ENCODE data around the gene MRPL34.

The MRPL34 gene

DNA sequence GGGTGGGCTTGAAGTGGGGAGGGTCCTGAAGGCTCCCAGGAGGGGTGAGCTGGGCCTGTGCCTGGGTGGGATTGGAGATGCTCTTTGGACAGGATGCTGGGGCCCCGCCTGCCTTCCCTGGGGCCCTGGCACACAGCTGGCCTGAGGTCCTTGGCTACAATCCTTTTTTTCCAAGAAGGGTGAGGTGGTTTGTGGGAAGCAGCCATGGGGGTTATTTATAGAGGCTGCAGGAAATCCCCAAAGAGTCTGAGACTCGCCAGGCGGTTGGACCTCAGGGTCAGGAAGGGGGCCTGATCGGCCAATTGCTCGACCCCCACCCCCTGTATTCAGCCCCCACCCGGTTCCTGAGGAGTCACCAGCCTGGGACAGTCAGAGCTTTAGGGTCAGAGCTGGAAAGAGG, 41.7 kb downstream of the MRPL34 start:
- no peak for DNase-seq

DNA sequence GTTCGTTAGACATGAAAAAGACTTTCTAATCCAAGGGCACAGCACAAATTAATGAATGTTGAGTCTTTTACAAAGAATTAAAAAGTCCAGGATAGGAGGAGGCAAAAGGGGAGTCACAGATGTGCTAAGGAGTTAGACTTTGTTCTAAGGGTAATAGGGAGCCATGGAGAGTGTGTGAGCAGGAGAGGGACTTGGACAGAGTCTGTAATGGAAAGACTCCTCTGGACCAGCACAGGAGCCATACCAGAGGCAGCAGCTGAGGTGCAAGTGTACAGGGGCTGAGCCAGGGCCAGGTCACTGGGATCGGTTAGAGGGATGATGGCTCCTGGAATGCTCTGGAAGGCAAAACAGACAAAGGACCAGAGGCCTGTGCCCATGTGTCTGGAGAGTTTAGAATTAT, 42.2 kb downstream of the MRPL34 start:
- DNase-seq, result no peak

DNA sequence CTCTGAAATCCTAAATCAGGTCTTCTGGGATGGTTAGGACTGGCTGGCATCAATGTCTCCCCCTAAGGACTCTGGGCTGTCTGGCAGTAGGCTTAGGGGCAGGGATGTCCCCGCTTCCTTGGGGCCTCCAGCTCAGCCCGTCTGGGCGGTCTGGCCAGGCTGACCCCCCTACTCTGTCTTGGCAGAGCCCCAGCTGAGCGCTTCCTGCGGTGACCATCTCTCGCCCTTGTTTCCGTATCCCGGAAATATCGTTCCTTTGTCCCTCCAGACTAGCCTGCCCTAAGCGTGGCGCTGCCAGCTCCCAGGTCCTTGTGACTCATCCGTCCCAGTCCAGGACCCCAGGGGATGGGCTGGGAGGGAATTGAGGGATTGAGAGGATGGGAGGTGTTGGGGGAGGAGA, 43.0 kb downstream of the MRPL34 start:
- no peak for DNase-seq

DNA sequence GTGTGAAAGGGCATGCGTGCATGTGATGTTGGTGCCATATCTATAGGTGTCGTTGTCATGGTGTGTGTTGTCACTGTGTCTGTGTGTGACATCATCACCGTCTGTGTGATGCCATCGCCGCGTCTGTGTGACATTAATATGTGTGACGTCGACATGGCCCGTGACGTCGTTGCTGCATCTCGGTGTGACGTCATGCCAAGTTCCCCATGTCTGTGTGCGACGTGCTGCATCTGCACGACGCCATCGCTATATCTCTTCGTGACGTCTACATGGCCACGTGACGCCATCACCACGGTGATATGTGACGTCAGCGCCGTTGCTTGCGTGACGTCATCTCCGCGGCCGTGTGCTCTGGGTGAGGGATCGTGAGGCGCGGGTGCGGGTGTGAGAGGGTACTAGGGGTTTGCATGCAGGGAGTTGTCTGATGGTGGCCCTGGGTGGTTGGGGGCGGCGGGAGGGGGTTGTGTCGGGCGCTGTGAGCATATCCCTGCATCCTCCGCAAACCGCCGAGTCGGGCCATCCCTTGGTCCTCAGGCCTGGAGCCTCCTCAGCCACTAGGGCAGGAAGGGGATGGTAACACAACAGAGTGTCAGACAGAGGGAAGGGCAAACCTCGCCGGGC, 46.3 kb downstream of the MRPL34 start:
- no peak for DNase-seq

DNA sequence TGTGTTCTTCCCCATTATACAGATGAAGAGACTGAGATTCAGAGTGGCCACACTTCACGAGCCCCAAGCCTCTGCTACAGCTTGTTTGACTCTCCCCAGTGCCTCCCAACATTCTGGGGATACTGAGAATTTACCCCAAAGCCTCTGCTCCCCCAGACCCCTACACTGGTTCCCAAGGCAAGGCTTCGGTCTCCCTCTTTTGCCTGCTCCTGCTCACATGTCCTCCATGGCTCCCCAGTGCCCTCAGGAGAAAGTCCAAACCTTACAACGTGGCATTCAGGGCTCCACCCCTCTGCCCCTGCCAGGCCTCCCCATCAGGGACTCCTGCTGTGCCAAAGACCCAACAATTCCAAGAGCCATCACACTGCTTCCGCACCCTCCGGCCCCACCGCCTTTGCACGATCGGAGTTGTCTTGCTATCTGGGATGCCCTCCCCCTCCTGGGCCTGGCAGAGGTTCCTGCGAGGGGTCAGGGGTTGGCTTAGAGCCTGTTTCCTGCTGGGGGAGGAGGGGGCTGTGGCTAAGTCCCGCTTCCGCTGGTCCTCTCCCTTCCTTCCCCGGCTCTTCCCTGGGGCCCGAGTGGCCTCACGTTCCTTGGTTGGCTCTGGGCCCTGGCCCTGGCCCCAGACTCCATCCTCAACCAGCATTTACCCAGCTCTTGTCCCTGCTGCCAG, 47.1 kb downstream of the MRPL34 start:
- no peak for DNase-seq

DNA sequence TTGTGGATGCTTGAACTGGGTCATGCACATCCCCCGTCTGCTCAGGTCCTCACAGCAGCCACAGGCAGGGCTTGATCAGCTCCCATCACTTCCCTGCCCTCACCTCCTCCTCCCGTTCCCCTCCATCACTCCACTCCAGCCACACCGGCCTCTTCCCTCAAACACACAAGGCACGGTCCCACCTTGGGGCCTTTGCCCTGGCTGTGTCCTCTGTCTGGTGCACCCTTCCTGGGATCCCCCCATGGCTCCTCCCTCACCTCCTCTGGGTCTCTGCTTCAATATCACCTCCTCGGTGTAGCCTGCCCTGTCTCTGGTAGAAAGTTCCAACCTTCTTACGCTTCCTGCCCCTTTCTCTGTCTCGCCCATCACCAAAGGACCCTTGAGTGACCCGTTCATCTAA, 47.7 kb downstream of the MRPL34 start:
- no peak for DNase-seq
